PC-3 (cell line): Measurements from ENCODE around the gene KRT40. TPM values are rescaled to one million over a fixed set of nuclear protein-coding genes. Genes with fewer than 3 reads are reported as not detected.

Experiments
- ATAC-seq: fragments of 200-7000 bp; cut with Tn5 transposase; 2 replicates; pipeline ENCODE4 v1.9.1; 2020; ENCODE audit warnings: mild to moderate bottlenecking, moderate library complexity
- BruUV-seq: library from RNA; stranded (reverse); fragments of 400-500 nt; replicated peaks from 2 replicates; lab custom pipeline; 2021; lab: Mats Ljungman, UMichigan
- CTCF ChIA-PET: fragments of 300-600 bp; sonication (Branson Sonifier 250); formaldehyde crosslinking; loops from one replicate; lab custom pipeline; 2022; ENCODE audit warnings: antibody characterized with exemption; lab: Charles Lee
- POLR2A ChIA-PET: fragments of 300-600 bp; sonication (Branson Sonifier 250); formaldehyde crosslinking; loops from one replicate; lab custom pipeline; 2022; ENCODE audit warnings: antibody characterized with exemption; ENCODE audit not compliant: unreplicated experiment; lab: Charles Lee
- DNase-seq: peaks from one replicate; pipeline ENCODE4 v3.0.0-alpha.2; 2015
- H2AFZ ChIP-seq: fragments of 300-600 bp; sonication (generic); 2 replicates; pipeline ENCODE4 v1.6.0; 2016; ENCODE audit warnings: antibody characterized with exemption, low read length
- H3F3A ChIP-seq: fragments of 300-600 bp; sonication (generic); one replicate; pipeline ENCODE4 v1.6.0; 2017; ENCODE audit warnings: antibody characterized with exemption, low read length, control low read depth, mild to moderate bottlenecking; ENCODE audit not compliant: unreplicated experiment
- H3K27ac ChIP-seq: fragments of 300-600 bp; sonication (generic); 2 replicates; pipeline ENCODE4 v1.5.1; 2016; ENCODE audit warnings: mild to moderate bottlenecking, low read length
- H3K27me3 ChIP-seq: fragments of 300-600 bp; sonication (generic); 2 replicates; pipeline ENCODE4 v1.6.1; 2016; ENCODE audit warnings: low read length, mixed read lengths
- H3K36me3 ChIP-seq: fragments of 300-600 bp; sonication (generic); 2 replicates; pipeline ENCODE4 v1.6.1; 2016; ENCODE audit warnings: low read depth, mixed run types, low read length, mixed read lengths
- H3K4me1 ChIP-seq: fragments of 300-600 bp; sonication (generic); 2 replicates; pipeline ENCODE4 v1.5.1; 2016; ENCODE audit warnings: low read length; ENCODE audit not compliant: insufficient read depth
- H3K4me2 ChIP-seq: fragments of 300-600 bp; sonication (generic); 2 replicates; pipeline ENCODE4 v1.6.0; 2016; ENCODE audit warnings: low read length
- H3K4me3 ChIP-seq: fragments of 300-600 bp; sonication (generic); 2 replicates; pipeline ENCODE4 v1.5.1; 2016; ENCODE audit warnings: mild to moderate bottlenecking, low read length, mixed read lengths
- H3K79me2 ChIP-seq: fragments of 300-600 bp; sonication (generic); 2 replicates; pipeline ENCODE4 v1.6.1; 2017; ENCODE audit warnings: low read length, mixed read lengths
- H3K9ac ChIP-seq: fragments of 300-600 bp; sonication (generic); 2 replicates; pipeline ENCODE4 v1.6.0; 2016; ENCODE audit warnings: mild to moderate bottlenecking, low read length
- H3K9me2 ChIP-seq: fragments of 300-600 bp; sonication (generic); replicated peaks from 2 replicates; pipeline ENCODE4 v1.6.1; 2016; ENCODE audit warnings: mixed run types, low read length, mixed read lengths
- H3K9me3 ChIP-seq: fragments of 300-600 bp; sonication (generic); 2 replicates; pipeline ENCODE4 v1.6.1; 2016; ENCODE audit warnings: low read length, mixed read lengths
- H4K20me1 ChIP-seq: fragments of 300-600 bp; sonication (generic); 2 replicates; pipeline ENCODE4 v1.6.1; 2016; ENCODE audit warnings: low read length, mixed read lengths
- EZH2 ChIP-seq: fragments of 300-600 bp; sonication (generic); IDR thresholded peaks from one replicate; pipeline ENCODE4 v1.6.1; 2017; ENCODE audit warnings: antibody characterized with exemption, mild to moderate bottlenecking, low read length; ENCODE audit not compliant: unreplicated experiment
- EZH2phosphoT487 ChIP-seq: fragments of 300-600 bp; sonication (generic); IDR thresholded peaks from 2 replicates; pipeline ENCODE4 v1.6.1; 2018; ENCODE audit warnings: mild to moderate bottlenecking, antibody characterized with exemption, low read length, borderline replicate concordance
- intact Hi-C: fragments of 100-400 bp; cut with micrococcal nuclease; formaldehyde crosslinking; loops from 2 replicates; pipeline ENCODE4 v1.9.0; 2023
- total RNA-seq: library from RNA; depleted of rRNA; stranded (reverse); fragments of >200 nt; gene quantifications from 2 replicates; pipeline ENCODE4 v1.2.3, GENCODE V29; 2014
- TF ChIP-seq, protein P1 (sequence below): fragments of 300-600 bp; sonication (generic); conservative IDR thresholded peaks from 2 replicates; pipeline ENCODE4 v1.5.1; 2017; ENCODE audit warnings: antibody characterized with exemption, low read depth, mild to moderate bottlenecking, low read length

The KRT40 gene
- total RNA-seq, 1 experiment from 2014 or later = not detected

DNA sequence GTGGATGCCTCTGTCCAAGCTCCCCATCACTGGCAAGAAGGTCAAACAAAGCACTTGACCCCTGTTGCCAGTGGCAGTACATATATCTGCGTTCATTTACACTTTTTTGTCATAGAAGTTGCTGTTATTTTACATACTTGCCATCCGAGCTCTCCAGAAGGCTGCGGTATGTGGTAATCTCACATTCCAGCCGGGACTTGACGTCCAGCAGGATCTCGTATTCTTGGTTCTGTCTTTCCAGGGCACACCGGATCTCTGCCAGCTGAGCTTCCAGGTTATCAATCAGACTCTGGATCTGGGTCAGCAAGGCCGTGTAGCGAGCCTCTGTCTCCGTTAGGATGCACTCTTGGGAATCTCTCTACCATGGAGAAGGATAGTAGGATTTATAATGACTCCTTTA is 24.0 kb downstream of the KRT40 start:
- Histone ChIP-seq H3K79me2 (no peaks in the 10 kb centered on the region), H3K27me3 (no peaks in the 10 kb centered on the region), H3K9ac (no peak overlapping the region), H3K4me1 (peaks cover 41% of the 10 kb centered on the region), H3K27ac (no peak overlapping the region), H2AFZ (no peak overlapping the region), H3F3A (peaks cover 6% of the 10 kb centered on the region), H3K9me2 (no peaks in the 10 kb centered on the region), H4K20me1 (no peaks in the 10 kb centered on the region), H3K4me2 (no peak overlapping the region), H3K36me3 (no peaks in the 10 kb centered on the region; the same call in 1 of the 2 replicates), H3K9me3 (no peaks in the 10 kb centered on the region), H3K4me3 (no peak overlapping the region)
- POLR2A ChIA-PET = no interaction called here
- DNase-seq (no peak), ATAC-seq (no peak)
- TF ChIP-seq, protein P1, sequence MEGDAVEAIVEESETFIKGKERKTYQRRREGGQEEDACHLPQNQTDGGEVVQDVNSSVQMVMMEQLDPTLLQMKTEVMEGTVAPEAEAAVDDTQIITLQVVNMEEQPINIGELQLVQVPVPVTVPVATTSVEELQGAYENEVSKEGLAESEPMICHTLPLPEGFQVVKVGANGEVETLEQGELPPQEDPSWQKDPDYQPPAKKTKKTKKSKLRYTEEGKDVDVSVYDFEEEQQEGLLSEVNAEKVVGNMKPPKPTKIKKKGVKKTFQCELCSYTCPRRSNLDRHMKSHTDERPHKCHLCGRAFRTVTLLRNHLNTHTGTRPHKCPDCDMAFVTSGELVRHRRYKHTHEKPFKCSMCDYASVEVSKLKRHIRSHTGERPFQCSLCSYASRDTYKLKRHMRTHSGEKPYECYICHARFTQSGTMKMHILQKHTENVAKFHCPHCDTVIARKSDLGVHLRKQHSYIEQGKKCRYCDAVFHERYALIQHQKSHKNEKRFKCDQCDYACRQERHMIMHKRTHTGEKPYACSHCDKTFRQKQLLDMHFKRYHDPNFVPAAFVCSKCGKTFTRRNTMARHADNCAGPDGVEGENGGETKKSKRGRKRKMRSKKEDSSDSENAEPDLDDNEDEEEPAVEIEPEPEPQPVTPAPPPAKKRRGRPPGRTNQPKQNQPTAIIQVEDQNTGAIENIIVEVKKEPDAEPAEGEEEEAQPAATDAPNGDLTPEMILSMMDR = no peak
- TF ChIP-seq EZH2 (no peak), EZH2phosphoT487 (no peak)
- BruUV-seq = no TSS peak
- intact Hi-C loops = no loop called here
- CTCF ChIA-PET = no interaction called here

DNA sequence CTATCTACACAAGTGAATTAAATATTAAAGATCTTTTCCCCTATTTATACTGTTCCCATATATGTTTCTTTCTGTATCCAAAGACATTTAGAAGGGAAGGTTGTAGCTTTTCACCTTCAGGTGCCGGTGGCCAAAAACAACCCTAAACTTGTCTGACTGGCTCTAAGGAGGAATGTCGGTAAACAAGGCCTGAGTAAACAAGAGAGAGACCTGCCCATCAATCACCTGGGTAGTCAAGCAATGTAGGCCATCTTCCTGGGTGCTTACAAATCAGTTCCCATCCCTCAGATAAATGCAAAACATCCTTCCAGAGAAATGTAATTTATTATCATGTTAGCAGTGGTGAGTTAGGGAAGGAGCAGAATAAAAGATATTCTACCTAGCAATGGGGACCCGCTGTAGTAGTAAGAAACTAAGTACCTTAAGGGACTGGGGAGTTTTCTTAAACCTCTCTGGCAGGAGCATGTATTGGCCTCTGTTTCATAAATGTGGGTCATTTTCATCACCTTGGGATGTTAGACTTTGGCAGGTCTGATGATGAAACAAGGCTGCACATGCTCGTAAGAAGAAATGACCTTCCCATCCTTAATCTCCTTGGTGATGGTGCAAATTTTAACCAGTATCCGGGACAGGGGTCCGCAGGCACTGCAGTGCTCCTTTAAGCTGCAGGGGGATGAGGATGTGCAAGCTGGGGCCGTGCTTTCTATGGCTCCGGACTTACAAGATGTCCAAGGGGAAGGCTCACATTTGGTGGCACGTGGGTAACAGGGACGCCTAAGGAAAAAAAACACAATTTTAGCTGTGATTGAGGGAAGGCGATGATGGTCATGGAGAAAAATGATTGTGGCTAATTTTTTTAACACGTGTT is 25.8 kb downstream of the KRT40 start:
- Histone ChIP-seq H3K9me3 (no peaks in the 10 kb centered on the region), H3K79me2 (no peaks in the 10 kb centered on the region), H3K4me1 (peaks cover 58% of the 10 kb centered on the region), H4K20me1 (no peaks in the 10 kb centered on the region), H2AFZ (no peak overlapping the region), H3K27me3 (no peaks in the 10 kb centered on the region), H3K9me2 (no peaks in the 10 kb centered on the region), H3K4me3 (no peak overlapping the region), H3K36me3 (no peaks in the 10 kb centered on the region), H3F3A (peaks cover 6% of the 10 kb centered on the region), H3K27ac (peak overlapping the region; percentile 92), H3K4me2 (peak overlapping the region; percentile 58), H3K9ac (peak overlapping the region; percentile 52)
- intact Hi-C loops = loop anchor here (5.0 kb wide), 1 partner anchor 104 kb away; the partner anchor contains the start of gene KRTAP2-3
- DNase-seq = peak; percentile 82
- no peak for TF ChIP-seq EZH2phosphoT487
- no peak for TF ChIP-seq EZH2
- TF ChIP-seq, protein P1 = no peak
- peak; percentile 39 for ATAC-seq
- ChIA-PET CTCF (no interaction called here), POLR2A (no interaction called here)
- no TSS peak for BruUV-seq
